H1 (cell line): ENCODE results near the gene RELN. TPM values are rescaled to one million over a fixed set of nuclear protein-coding genes. Genes with fewer than 3 reads are reported as not detected.

Experiments used
- CTCF ChIA-PET: fragments of 300-600 bp; sonication (Branson Sonifier 250); formaldehyde crosslinking; loops from one replicate; lab custom pipeline; 2021; ENCODE audit not compliant: partially characterized antibody; lab: Charles Lee
- POLR2A ChIA-PET: fragments of 300-600 bp; sonication (Branson Sonifier 250); formaldehyde crosslinking; loops from one replicate; lab custom pipeline; 2021; ENCODE audit warnings: inconsistent platforms; ENCODE audit not compliant: partially characterized antibody; lab: Charles Lee
- DNase-seq, 2 experiments: peaks; one replicate each; pipeline versions ENCODE4 v3.0.0 to v3.0.0-alpha.2; 2010 to 2022; ENCODE audit warnings: low spot score in 2 of 2, low read depth in 1 of 2, mixed read lengths in 1 of 2
- FAIRE-seq: peaks from 2 replicates; lab custom pipeline; 2011; peaks lifted over from hg19 to GRCh38; lab: Jason Lieb, UNC
- H2AFZ ChIP-seq: 2 replicates; pipeline ENCODE4 v1.8.1; 2012; ENCODE audit warnings: low read length, inconsistent platforms
- H2AK5ac ChIP-seq: 2 replicates; pipeline ENCODE4 v1.6.1; 2013; ENCODE audit warnings: low read depth, low read length
- H2BK120ac ChIP-seq: replicated peaks from 2 replicates; pipeline ENCODE3; 2013; ENCODE audit warnings: low read depth, low read length, inconsistent platforms
- H2BK12ac ChIP-seq: 2 replicates; pipeline ENCODE4 v1.6.1; 2013; ENCODE audit warnings: low read depth, low read length
- H2BK15ac ChIP-seq: 2 replicates; pipeline ENCODE4 v1.6.1; 2013; ENCODE audit warnings: low read length
- H2BK20ac ChIP-seq: 2 replicates; pipeline ENCODE4 v1.6.1; 2013; ENCODE audit warnings: low read length
- H2BK5ac ChIP-seq: 2 replicates; pipeline ENCODE4 v1.6.1; 2013; ENCODE audit warnings: low read depth, low read length
- H3K14ac ChIP-seq: 2 replicates; pipeline ENCODE4 v1.6.1; 2013; ENCODE audit warnings: inconsistent platforms; ENCODE audit not compliant: insufficient read length
- H3K18ac ChIP-seq: 2 replicates; pipeline ENCODE4 v1.6.1; 2013; ENCODE audit warnings: low read length; ENCODE audit errors: extremely low read depth
- H3K23ac ChIP-seq: 2 replicates; pipeline ENCODE4 v1.6.1; 2013; ENCODE audit warnings: inconsistent platforms; ENCODE audit not compliant: insufficient read length
- H3K23me2 ChIP-seq: 2 replicates; pipeline ENCODE4 v1.6.1; 2013; ENCODE audit warnings: low read depth, low read length
- H3K27ac ChIP-seq: 2 replicates; pipeline ENCODE4 v1.6.1; 2011; ENCODE audit warnings: low read depth, low read length, inconsistent platforms
- H3K27me3 ChIP-seq, 4 experiments: replicated peaks in 1 of 4; 1 replicate in 1 of 4; 2 replicates in 3 of 4; pipeline versions ENCODE4 v1.6.1 to v1.8.1; 2011 to 2013; ENCODE audit warnings: low read length in 3 of 4, mild to moderate bottlenecking in 3 of 4, inconsistent platforms in 2 of 4, mixed read lengths in 2 of 4, moderate library complexity in 1 of 4; ENCODE audit not compliant: control insufficient read depth in 3 of 4, insufficient read depth in 3 of 4; ENCODE audit errors: extremely low read depth in 1 of 4
- H3K36me3 ChIP-seq, 4 experiments: 2 replicates each; pipeline versions ENCODE4 v1.6.1 to v1.8.1; 2011 to 2013; ENCODE audit warnings: mild to moderate bottlenecking in 4 of 4, low read length in 3 of 4, moderate library complexity in 2 of 4, control low read depth in 1 of 4, inconsistent platforms in 1 of 4; ENCODE audit not compliant: insufficient read depth in 4 of 4, control insufficient read depth in 2 of 4
- H3K4ac ChIP-seq: replicated peaks from 2 replicates; pipeline ENCODE3; 2013; ENCODE audit warnings: low read length, low read depth, mixed read lengths, inconsistent platforms; ENCODE audit not compliant: insufficient read length
- H3K4me1 ChIP-seq, 4 experiments: replicated peaks in 1 of 4; 1 replicate in 1 of 4; 2 replicates in 3 of 4; pipeline versions ENCODE4 v1.6.1 to v1.8.1; 2011 to 2013; ENCODE audit warnings: low read length in 3 of 4, inconsistent platforms in 2 of 4, mixed read lengths in 1 of 4; ENCODE audit not compliant: insufficient read depth in 4 of 4, control insufficient read depth in 3 of 4
- H3K4me2 ChIP-seq, 2 experiments: 2 replicates each; pipeline versions ENCODE4 v1.6.1 to v1.8.1; 2011 to 2013; ENCODE audit warnings: low read depth in 2 of 2, low read length in 2 of 2, control low read depth in 1 of 2, inconsistent platforms in 1 of 2, mild to moderate bottlenecking in 1 of 2; ENCODE audit not compliant: insufficient read depth in 1 of 2
- H3K4me3 ChIP-seq, 4 experiments: fragments of 200-600, 300-600 bp in 1 of 4; sonication (generic), shearing (Covaris generic), sonication (Bioruptor Twin) in 1 of 4; 2 replicates each; pipeline versions ENCODE4 v1.5.1 to v1.8.1; 2011 to 2016; ENCODE audit warnings: low read length in 4 of 4, low read depth in 3 of 4, control low read depth in 2 of 4, inconsistent platforms in 2 of 4, mild to moderate bottlenecking in 2 of 4, mixed read lengths in 1 of 4, moderate library complexity in 1 of 4; ENCODE audit not compliant: insufficient read depth in 2 of 4; ENCODE audit errors: extremely low read depth in 1 of 4
- H3K56ac ChIP-seq: replicated peaks from 2 replicates; pipeline ENCODE3; 2013; ENCODE audit warnings: low read depth, mild to moderate bottlenecking, mixed read lengths, low read length, inconsistent platforms; ENCODE audit not compliant: insufficient read length
- H3K79me1 ChIP-seq: 2 replicates; pipeline ENCODE4 v1.6.1; 2013; ENCODE audit warnings: low read depth, low read length, control low read depth
- H3K79me2 ChIP-seq, 2 experiments: 2 replicates each; pipeline versions ENCODE4 v1.6.1 to v1.8.1; 2012 to 2013; ENCODE audit warnings: low read length in 2 of 2, mild to moderate bottlenecking in 2 of 2, inconsistent platforms in 1 of 2; ENCODE audit not compliant: insufficient read depth in 2 of 2, control insufficient read depth in 1 of 2
- H3K9ac ChIP-seq, 4 experiments: replicated peaks in 1 of 4; 1 replicate in 1 of 4; 2 replicates in 3 of 4; pipeline versions ENCODE4 v1.6.1 to v1.8.1; 2011 to 2013; ENCODE audit warnings: low read depth in 3 of 4, low read length in 3 of 4, control low read depth in 2 of 4, mild to moderate bottlenecking in 2 of 4, moderate library complexity in 2 of 4, inconsistent platforms in 1 of 4; ENCODE audit errors: extremely low read depth in 1 of 4
- H3K9me3 ChIP-seq, 2 experiments: 2 replicates each; pipeline versions ENCODE4 v1.6.1 to v1.8.1; 2012 to 2013; ENCODE audit warnings: mild to moderate bottlenecking in 2 of 2, moderate library complexity in 2 of 2, control low read depth in 1 of 2, inconsistent platforms in 1 of 2, low read depth in 1 of 2, low read length in 1 of 2, mixed read lengths in 1 of 2; ENCODE audit not compliant: insufficient read depth in 2 of 2
- H4K20me1 ChIP-seq, 2 experiments: replicated peaks in 1 of 2; 2 replicates each; pipeline versions ENCODE3 to v1.8.1; 2011 to 2013; ENCODE audit warnings: inconsistent platforms in 2 of 2, low read length in 2 of 2, mild to moderate bottlenecking in 1 of 2; ENCODE audit not compliant: insufficient read depth in 2 of 2, control insufficient read depth in 1 of 2
- H4K5ac ChIP-seq: 2 replicates; pipeline ENCODE4 v1.6.1; 2013; ENCODE audit warnings: low read length, low read depth, mixed read lengths, inconsistent platforms; ENCODE audit not compliant: insufficient read length
- H4K8ac ChIP-seq: 2 replicates; pipeline ENCODE4 v1.8.0; 2013; ENCODE audit warnings: mild to moderate bottlenecking, moderate library complexity, low read length, inconsistent platforms; ENCODE audit not compliant: insufficient read depth; ENCODE audit errors: extremely low read depth
- H4K91ac ChIP-seq: replicated peaks from 2 replicates; pipeline ENCODE3; 2013; ENCODE audit warnings: low read length, mixed read lengths, inconsistent platforms; ENCODE audit not compliant: insufficient read length
- BCL11A ChIP-seq, 2 experiments: IDR thresholded peaks; one replicate each; pipeline ENCODE4 v1.6.1; 2011; ENCODE audit warnings: low read depth in 2 of 2, low read length in 2 of 2, mild to moderate bottlenecking in 2 of 2
- CTBP2 ChIP-seq: IDR thresholded peaks from 2 replicates; pipeline ENCODE4 v1.7.0; 2011; ENCODE audit warnings: borderline replicate concordance, mild to moderate bottlenecking, moderate library complexity, mixed read lengths, low read length; ENCODE audit not compliant: insufficient read depth, insufficient read length
- GABPA ChIP-seq: IDR thresholded peaks from 2 replicates; pipeline ENCODE4 v1.6.1; 2011; ENCODE audit warnings: mild to moderate bottlenecking, low read length, moderate library complexity, borderline replicate concordance; ENCODE audit not compliant: insufficient read depth
- POLR2AphosphoS5 ChIP-seq: IDR thresholded peaks from 2 replicates; pipeline ENCODE4 v1.6.1; 2011; ENCODE audit warnings: low read depth, low read length
- SAP30 ChIP-seq: fragments of 300-600 bp; sonication (generic); IDR thresholded peaks from 2 replicates; pipeline ENCODE4 v1.7.1; 2012; ENCODE audit warnings: low read length, moderate library complexity, mild to moderate bottlenecking, inconsistent platforms; ENCODE audit not compliant: insufficient read depth, insufficient replicate concordance
- SIX5 ChIP-seq: IDR thresholded peaks from 2 replicates; pipeline ENCODE4 v1.6.1; 2011; ENCODE audit warnings: mild to moderate bottlenecking, low read depth, low read length
- TCF12 ChIP-seq: IDR thresholded peaks from 2 replicates; pipeline ENCODE4 v1.6.1; 2011; ENCODE audit warnings: low read depth, mild to moderate bottlenecking, low read length
- ZNF274 ChIP-seq: IDR thresholded peaks from 2 replicates; pipeline ENCODE4 v1.7.0; 2012; ENCODE audit warnings: low read length, borderline replicate concordance; ENCODE audit errors: extremely low read depth
- WGBS, 2 experiments: shearing (Covaris generic) in 1 of 2; methylation state at CpG; one replicate each; pipeline versions ENCODE4 v1.1.6 to v1.1.7; 2013 to 2015; ENCODE audit warnings: low lambda C conversion rate in 2 of 2, mixed read lengths in 2 of 2, inconsistent platforms in 1 of 2, low coverage in 1 of 2, missing lambda C conversion rate in 1 of 2; ENCODE audit not compliant: insufficient replicate concordance in 2 of 2, insufficient coverage in 1 of 2, insufficient read length in 1 of 2; ENCODE audit errors: extremely low coverage in 1 of 2, missing lambda C conversion rate in 1 of 2; 5-methylcytosine and 5-hydroxymethylcytosine counted together
- polyA plus RNA-seq, 7 experiments: library from polyadenylated mRNA; depleted of rRNA in 3 of 7; stranded (reverse) in 5 of 7; unstranded in 2 of 7; fragments of >200 nt in 5 of 7; fragments of 200-250 nt in 2 of 7; gene quantifications; 1 replicate in 5 of 7; 2 replicates in 1 of 7; 4 replicates in 1 of 7; pipeline versions ENCODE4 v1.2.1 to v1.2.3, GENCODE V29; 2011 to 2013; ENCODE audit warnings: missing spikeins in 2 of 7, mixed read lengths in 2 of 7
- total RNA-seq: library from RNA; stranded (reverse); fragmentation: NEBNext Ultra II Directional; extraction: Animal tissue kit (Norgen Biotek cat#: 25700); gene quantifications from 2 replicates; pipeline ENCODE4 v1.2.1, GENCODE V29; 2021

The RELN gene
- total and polyA plus RNA-seq, 2 of the 8 experiments (the other 6 are each of a cell fraction or from before 2014, with no cell fraction given), result 0.03 to 0.07 TPM

- Histone ChIP-seq H3K4me3 (no peak overlapping the region), H4K8ac (no peak overlapping the region), H3K4ac (no peak overlapping the region), H3K4me2 (no peak overlapping the region), H3K27ac (no peak overlapping the region), H2BK12ac (no peak overlapping the region), H4K5ac (no peak overlapping the region), H3K79me2 (no peaks in the 10 kb centered on the region), H3K23ac (no peak overlapping the region), H3K56ac (no peak overlapping the region), H2AK5ac (no peak overlapping the region), H3K27me3 (no peaks in the 10 kb centered on the region), H3K4me1 (no peaks in the 10 kb centered on the region), H3K14ac (no peak overlapping the region), H3K23me2 (no peaks in the 10 kb centered on the region), H2BK15ac (no peak overlapping the region), H2BK20ac (no peak overlapping the region), H4K20me1 (no peaks in the 10 kb centered on the region), H2AFZ (no peak overlapping the region), H3K79me1 (no peaks in the 10 kb centered on the region), H2BK120ac (no peak overlapping the region), H3K9me3 (no peaks in the 10 kb centered on the region), H4K91ac (no peak overlapping the region), H2BK5ac (no peak overlapping the region), H3K18ac (no peak overlapping the region), H3K9ac (no peak overlapping the region), H3K36me3 (no peaks in the 10 kb centered on the region)
- POLR2A ChIA-PET, result no interaction called here
- FAIRE-seq, result no peak
- CTCF ChIA-PET, result interaction anchor here (1.1 kb wide), 1 partner anchor 16 kb away, joined by 4 read pairs; no protein-coding TSS in a partner anchor
- WGBS, 2 experiments, result 76% methylated on average over 6 of the region's 6 CpGs; no CpG with 5 or more reads in 1 of the 2 experiments
- DNase-seq, result no peak
- TF ChIP-seq GABPA (no peak), ZNF274 (no peak), POLR2AphosphoS5 (no peak), CTBP2 (no peak), SAP30 (no peak), TCF12 (no peak), BCL11A (IDR thresholded peaks at IDR 0.05; ENCODE audit: low read depth in 2 of 2, low read length in 2 of 2) (no peak), SIX5 (no peak)
Observed at GRCh38 chr7:103777440-103777839, 212.0 kb downstream of the RELN start.
